H9 (cell line): Measurements from ENCODE around the gene LPAR3. TPM values are rescaled to one million over a fixed set of nuclear protein-coding genes. Genes with fewer than 3 reads are reported as not detected.

ENCODE experiments used
- DNase-seq: peaks from one replicate; pipeline ENCODE4 v3.0.0-alpha.2; 2017
- H2AFZ ChIP-seq: one replicate; pipeline ENCODE4 v1.6.1; 2013; ENCODE audit warnings: mild to moderate bottlenecking, low read length, control low read depth, moderate library complexity
- H2AK5ac ChIP-seq: 2 replicates; pipeline ENCODE4 v1.6.1; 2013; ENCODE audit warnings: low read length, control low read depth, mixed read lengths; ENCODE audit not compliant: insufficient read length
- H2BK120ac ChIP-seq: one replicate; pipeline ENCODE4 v1.6.1; 2013; ENCODE audit warnings: low read depth, mild to moderate bottlenecking, low read length, control low read depth, inconsistent platforms; ENCODE audit not compliant: poor library complexity, severe bottlenecking
- H2BK12ac ChIP-seq: 2 replicates; pipeline ENCODE4 v1.6.1; 2013; ENCODE audit warnings: low read length, control low read depth, mixed read lengths, low read depth; ENCODE audit not compliant: insufficient read length
- H2BK15ac ChIP-seq: 2 replicates; pipeline ENCODE4 v1.6.1; 2013; ENCODE audit warnings: low read depth, low read length, control low read depth
- H2BK20ac ChIP-seq: one replicate; pipeline ENCODE4 v1.6.1; 2013; ENCODE audit warnings: low read depth, mild to moderate bottlenecking, low read length, control low read depth, inconsistent platforms; ENCODE audit not compliant: poor library complexity, severe bottlenecking
- H2BK5ac ChIP-seq: 2 replicates; pipeline ENCODE4 v1.6.1; 2013; ENCODE audit warnings: low read length, control low read depth, mixed read lengths; ENCODE audit not compliant: insufficient read length
- H3K14ac ChIP-seq: 2 replicates; pipeline ENCODE4 v1.6.1; 2013; ENCODE audit warnings: low read length, control low read depth; ENCODE audit not compliant: insufficient read depth
- H3K18ac ChIP-seq: 2 replicates; pipeline ENCODE4 v1.6.1; 2013; ENCODE audit warnings: low read depth, mild to moderate bottlenecking, mixed read lengths, low read length, control low read depth; ENCODE audit not compliant: insufficient read length
- H3K23ac ChIP-seq: 2 replicates; pipeline ENCODE4 v1.6.1; 2013; ENCODE audit warnings: low read length, control low read depth, mixed read lengths, low read depth; ENCODE audit not compliant: insufficient read length
- H3K23me2 ChIP-seq: 2 replicates; pipeline ENCODE4 v1.6.1; 2013; ENCODE audit warnings: low read depth, mild to moderate bottlenecking, mixed read lengths, low read length, control low read depth; ENCODE audit not compliant: insufficient read length, poor library complexity, severe bottlenecking
- H3K27ac ChIP-seq: 2 replicates; pipeline ENCODE4 v1.5.1; 2013; ENCODE audit warnings: low read length, control low read depth, mixed read lengths, low read depth; ENCODE audit not compliant: insufficient read length
- H3K27me3 ChIP-seq: 2 replicates; pipeline ENCODE4 v1.6.1; 2013; ENCODE audit warnings: low read length, control low read depth, inconsistent platforms; ENCODE audit not compliant: insufficient read depth
- H3K4ac ChIP-seq: 2 replicates; pipeline ENCODE4 v1.6.1; 2013; ENCODE audit warnings: low read depth, mild to moderate bottlenecking, control low read depth, inconsistent platforms, low read length, moderate library complexity
- H3K4me1 ChIP-seq: 2 replicates; pipeline ENCODE4 v1.6.1; 2013; ENCODE audit warnings: low read length, control low read depth, inconsistent platforms; ENCODE audit not compliant: insufficient read depth
- H3K4me2 ChIP-seq: 2 replicates; pipeline ENCODE4 v1.6.1; 2013; ENCODE audit warnings: low read length, control low read depth, mixed read lengths; ENCODE audit not compliant: insufficient read length, insufficient read depth
- H3K56ac ChIP-seq: 2 replicates; pipeline ENCODE4 v1.6.1; 2013; ENCODE audit warnings: low read depth, mild to moderate bottlenecking, mixed read lengths, low read length, control low read depth; ENCODE audit not compliant: insufficient read length
- H3K79me1 ChIP-seq: 2 replicates; pipeline ENCODE4 v1.6.1; 2013; ENCODE audit warnings: low read depth, mild to moderate bottlenecking, moderate library complexity, low read length, control low read depth, inconsistent platforms; ENCODE audit not compliant: insufficient read depth, poor library complexity, severe bottlenecking
- H3K79me2 ChIP-seq: 2 replicates; pipeline ENCODE4 v1.6.1; 2013; ENCODE audit warnings: low read length, control low read depth, inconsistent platforms; ENCODE audit not compliant: insufficient read depth
- H3K9ac ChIP-seq: 2 replicates; pipeline ENCODE4 v1.6.1; 2013; ENCODE audit warnings: low read length, control low read depth, mixed read lengths; ENCODE audit not compliant: insufficient read length; ENCODE audit errors: extremely low read depth
- H3K9me3 ChIP-seq: one replicate; pipeline ENCODE4 v1.6.1; 2013; ENCODE audit warnings: low read depth, low read length, inconsistent platforms; ENCODE audit not compliant: control insufficient read depth
- H3T11ph ChIP-seq: one replicate; pipeline ENCODE4 v1.6.1; 2013; ENCODE audit warnings: mild to moderate bottlenecking, low read length, control low read depth, inconsistent platforms
- H4K20me1 ChIP-seq: one replicate; pipeline ENCODE4 v1.6.1; 2013; ENCODE audit not compliant: control insufficient read depth, insufficient read length, insufficient read depth
- H4K5ac ChIP-seq: 2 replicates; pipeline ENCODE4 v1.6.1; 2013; ENCODE audit warnings: low read depth, mild to moderate bottlenecking, mixed read lengths, low read length, control low read depth; ENCODE audit not compliant: insufficient read length
- H4K8ac ChIP-seq: replicated peaks from 2 replicates; pipeline ENCODE4 v1.6.1; 2013; ENCODE audit warnings: low read length, control low read depth, mixed read lengths, low read depth; ENCODE audit not compliant: insufficient read length
- H4K91ac ChIP-seq: 2 replicates; pipeline ENCODE4 v1.6.1; 2013; ENCODE audit warnings: low read depth, mild to moderate bottlenecking, moderate library complexity, mixed read lengths, low read length, control low read depth; ENCODE audit not compliant: insufficient read length
- H3K27ac Mint-ChIP-seq, 3 experiments: 2 replicates in 2 of 3; 3 replicates in 1 of 3; pipeline ENCODE4 v1.8.0; 2020 to 2021; ENCODE audit warnings: mixed read lengths in 3 of 3, mild to moderate bottlenecking in 1 of 3, moderate library complexity in 1 of 3
- H3K27me3 Mint-ChIP-seq: 2 replicates; pipeline ENCODE4 v1.8.0; 2021; ENCODE audit warnings: low read depth, mild to moderate bottlenecking, moderate library complexity, mixed read lengths
- H3K36me3 Mint-ChIP-seq, 3 experiments: 2 replicates in 2 of 3; 3 replicates in 1 of 3; pipeline ENCODE4 v1.8.0; 2020 to 2021; ENCODE audit warnings: low read depth in 3 of 3, mixed read lengths in 3 of 3; ENCODE audit not compliant: insufficient read depth in 1 of 3
- H3K4me1 Mint-ChIP-seq, 2 experiments: 2 replicates each; pipeline ENCODE4 v1.8.0; 2020; ENCODE audit warnings: mixed read lengths in 2 of 2
- H3K4me3 Mint-ChIP-seq, 2 experiments: 2 replicates in 1 of 2; 3 replicates in 1 of 2; pipeline ENCODE4 v1.8.0; 2020 to 2021; ENCODE audit warnings: mild to moderate bottlenecking in 2 of 2, mixed read lengths in 2 of 2, moderate library complexity in 1 of 2
- H3K9me3 Mint-ChIP-seq, 2 experiments: 2 replicates in 1 of 2; 3 replicates in 1 of 2; pipeline ENCODE4 v1.8.0; 2020; ENCODE audit warnings: mild to moderate bottlenecking in 2 of 2, mixed read lengths in 2 of 2, moderate library complexity in 1 of 2
- WGBS: extraction: QIAGEN DNeasy Blood & Tissue Kit; methylation state at CpG from one replicate; pipeline ENCODE4 v1.1.7; 2013; ENCODE audit warnings: missing lambda C conversion rate, low lambda C conversion rate, mixed read lengths; ENCODE audit not compliant: insufficient read length; ENCODE audit errors: extremely low coverage; 5-methylcytosine and 5-hydroxymethylcytosine counted together
- total RNA-seq: library from RNA; stranded (reverse); gene quantifications from 2 replicates; pipeline ENCODE4 v1.2.1, GENCODE V29; 2021
- TF ChIP-seq, protein P1 (sequence below): fragments of 200-600 bp; sonication (generic); conservative IDR thresholded peaks from 3 replicates; pipeline ENCODE4 v1.8.0; 2021; ENCODE audit warnings: antibody characterized with exemption, mild to moderate bottlenecking

Gene LPAR3
- total RNA-seq, 1 experiment from 2014 or later, result 3.0 TPM

DNA sequence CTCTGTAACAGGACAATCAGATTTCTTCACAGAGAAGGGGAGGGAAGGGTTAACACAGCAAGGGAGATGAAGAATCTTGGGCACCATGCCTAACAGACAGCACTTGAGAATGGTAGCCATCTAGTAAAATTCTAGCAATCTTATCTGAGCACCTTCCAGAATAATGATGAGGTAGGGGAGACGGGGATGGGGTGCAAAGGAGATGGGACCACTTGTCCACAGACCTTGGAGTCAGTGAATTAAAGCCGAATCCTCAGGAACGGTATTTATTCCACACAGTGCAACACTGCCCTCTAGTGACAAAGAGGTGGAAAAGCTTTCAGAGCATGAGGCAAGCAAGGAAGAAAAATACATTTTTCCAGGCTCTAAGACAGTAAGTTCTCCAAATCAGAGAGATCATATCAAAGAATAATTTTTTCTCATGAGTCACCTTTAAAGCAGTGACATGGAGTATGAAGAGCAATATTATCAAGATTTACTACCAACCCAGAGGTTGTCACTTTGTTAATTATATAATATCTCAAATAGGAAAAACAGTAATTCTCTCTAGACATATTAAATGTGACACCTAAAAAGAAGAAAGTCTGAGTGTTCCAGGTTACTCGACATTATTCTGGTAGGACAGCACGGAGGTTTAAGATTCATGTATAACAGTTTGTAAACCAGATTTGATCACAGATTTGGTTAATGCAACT lies 43.3 kb upstream of the LPAR3 start:
- H2BK12ac ChIP-seq, result no peak overlapping the region
- H3K27me3 ChIP-seq, result no peaks in the 10 kb centered on the region
- H3K4me2 ChIP-seq, result no peak overlapping the region
- H2BK20ac ChIP-seq, result no peak overlapping the region
- H3K56ac ChIP-seq, result no peak overlapping the region
- WGBS, result no CpG with 5 or more reads among the region's 5 CpGs
- no peak overlapping the region for H2AK5ac ChIP-seq
- H3K27ac Mint-ChIP-seq, result no peak overlapping the region; a peak in 1 of 7 replicates
- H3K4ac ChIP-seq, result no peak overlapping the region
- peaks cover 0 to 2% of the 10 kb centered on the region in 2 experiments; a peak in 1 of 4 replicates for H3K4me1 Mint-ChIP-seq
- H2BK15ac ChIP-seq, result no peak overlapping the region
- H3K36me3 Mint-ChIP-seq, result no peaks in the 10 kb centered on the region
- H3K79me1 ChIP-seq, result no peaks in the 10 kb centered on the region
- no peak overlapping the region for H4K8ac ChIP-seq
- H3K23me2 ChIP-seq, result no peaks in the 10 kb centered on the region
- H3K4me1 ChIP-seq, result no peaks in the 10 kb centered on the region
- H2BK5ac ChIP-seq, result no peak overlapping the region
- H3T11ph ChIP-seq, result no peak overlapping the region
- H4K5ac ChIP-seq, result no peak overlapping the region
- H4K91ac ChIP-seq, result no peak overlapping the region
- no peak overlapping the region for H2BK120ac ChIP-seq
- no peak overlapping the region for H3K4me3 Mint-ChIP-seq
- H3K14ac ChIP-seq, result no peak overlapping the region
- H3K27ac ChIP-seq, result no peak overlapping the region
- H4K20me1 ChIP-seq, result no peaks in the 10 kb centered on the region
- H3K9me3 Mint-ChIP-seq, result no peaks in the 10 kb centered on the region
- TF ChIP-seq, protein P1, sequence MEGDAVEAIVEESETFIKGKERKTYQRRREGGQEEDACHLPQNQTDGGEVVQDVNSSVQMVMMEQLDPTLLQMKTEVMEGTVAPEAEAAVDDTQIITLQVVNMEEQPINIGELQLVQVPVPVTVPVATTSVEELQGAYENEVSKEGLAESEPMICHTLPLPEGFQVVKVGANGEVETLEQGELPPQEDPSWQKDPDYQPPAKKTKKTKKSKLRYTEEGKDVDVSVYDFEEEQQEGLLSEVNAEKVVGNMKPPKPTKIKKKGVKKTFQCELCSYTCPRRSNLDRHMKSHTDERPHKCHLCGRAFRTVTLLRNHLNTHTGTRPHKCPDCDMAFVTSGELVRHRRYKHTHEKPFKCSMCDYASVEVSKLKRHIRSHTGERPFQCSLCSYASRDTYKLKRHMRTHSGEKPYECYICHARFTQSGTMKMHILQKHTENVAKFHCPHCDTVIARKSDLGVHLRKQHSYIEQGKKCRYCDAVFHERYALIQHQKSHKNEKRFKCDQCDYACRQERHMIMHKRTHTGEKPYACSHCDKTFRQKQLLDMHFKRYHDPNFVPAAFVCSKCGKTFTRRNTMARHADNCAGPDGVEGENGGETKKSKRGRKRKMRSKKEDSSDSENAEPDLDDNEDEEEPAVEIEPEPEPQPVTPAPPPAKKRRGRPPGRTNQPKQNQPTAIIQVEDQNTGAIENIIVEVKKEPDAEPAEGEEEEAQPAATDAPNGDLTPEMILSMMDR, result peak; percentile 94
- no peaks in the 10 kb centered on the region for H3K27me3 Mint-ChIP-seq
- no peaks in the 10 kb centered on the region for H3K9me3 ChIP-seq
- H2AFZ ChIP-seq, result no peak overlapping the region
- H3K23ac ChIP-seq, result no peak overlapping the region
- no peak for DNase-seq
- H3K79me2 ChIP-seq, result no peaks in the 10 kb centered on the region
- no peak overlapping the region for H3K18ac ChIP-seq
- no peak overlapping the region for H3K9ac ChIP-seq
